ENCODE measurements around the gene AIFM3.
"Not testable (repeated sequence)": the region's sequence is repeated elsewhere in the genome, so short reads cannot be mapped to it uniquely, and the experiment has no call there.

The AIFM3 gene

GRCh38 chr22:20942203-20942902 lies 24.7 kb upstream of the AIFM3 start:
- not testable (repeated sequence) for DNase-seq

DNA sequence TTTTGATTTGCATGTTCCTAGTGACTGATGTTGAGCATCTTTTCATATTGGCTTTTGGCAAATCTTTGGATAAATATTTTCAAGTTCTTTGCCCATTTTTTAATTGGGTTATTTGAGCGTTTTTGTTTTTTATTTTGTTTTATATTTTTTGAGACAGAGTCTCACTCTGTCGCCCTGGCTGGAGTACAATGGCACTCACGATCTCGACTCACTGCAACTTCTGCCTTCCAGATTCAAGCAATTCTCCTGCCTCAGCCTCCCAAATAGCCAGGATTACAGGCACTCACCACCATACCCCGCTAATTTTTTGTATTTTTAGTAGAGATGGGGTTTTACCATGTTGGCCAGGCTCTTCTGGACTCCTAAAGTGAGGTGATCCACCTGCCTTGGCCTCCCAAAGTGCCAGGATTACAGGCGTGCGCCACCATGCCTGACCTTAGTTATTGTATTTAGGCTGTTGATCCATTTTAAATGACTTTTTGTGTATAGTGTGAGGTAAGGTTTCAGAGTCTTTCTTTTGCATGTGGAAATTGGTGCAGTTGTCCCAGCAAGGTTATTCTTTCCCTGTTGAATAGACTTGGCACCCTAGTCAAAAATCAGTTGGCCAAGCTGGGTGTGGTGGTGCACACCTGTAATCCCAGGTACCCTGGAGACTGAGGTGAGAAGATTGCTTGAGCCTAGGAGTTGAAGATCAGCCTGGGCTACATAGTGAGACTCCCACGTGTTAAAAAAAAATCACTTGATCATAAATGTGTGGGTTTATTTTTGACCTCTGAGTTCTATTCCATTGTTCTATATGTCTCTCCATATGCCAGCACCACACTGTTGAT lies 23.7 kb upstream of the AIFM3 start:
- DNase-seq = no peak

- no peak for DNase-seq
These were observed 23.0 kb upstream of the AIFM3 start for GRCh38 chr22:20944042-20944441.

DNA sequence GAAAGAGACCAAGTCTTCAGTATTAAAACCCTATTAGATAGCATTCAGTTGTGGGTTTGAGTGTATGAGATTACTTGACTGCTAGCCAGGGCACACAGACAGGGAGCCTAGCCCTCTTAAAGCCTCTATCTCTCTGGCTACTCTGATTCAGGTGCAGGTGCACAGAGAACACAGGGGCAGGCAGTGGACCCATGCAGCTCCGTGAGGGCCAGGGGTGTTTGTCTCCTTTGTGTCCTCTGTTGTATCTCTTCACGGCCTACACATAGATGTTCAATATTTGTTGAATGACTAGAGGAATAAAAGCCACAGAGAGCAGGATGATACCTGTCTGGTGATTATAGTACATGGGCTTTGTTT lies 21.5 kb upstream of the AIFM3 start:
- DNase-seq = no peak

DNA sequence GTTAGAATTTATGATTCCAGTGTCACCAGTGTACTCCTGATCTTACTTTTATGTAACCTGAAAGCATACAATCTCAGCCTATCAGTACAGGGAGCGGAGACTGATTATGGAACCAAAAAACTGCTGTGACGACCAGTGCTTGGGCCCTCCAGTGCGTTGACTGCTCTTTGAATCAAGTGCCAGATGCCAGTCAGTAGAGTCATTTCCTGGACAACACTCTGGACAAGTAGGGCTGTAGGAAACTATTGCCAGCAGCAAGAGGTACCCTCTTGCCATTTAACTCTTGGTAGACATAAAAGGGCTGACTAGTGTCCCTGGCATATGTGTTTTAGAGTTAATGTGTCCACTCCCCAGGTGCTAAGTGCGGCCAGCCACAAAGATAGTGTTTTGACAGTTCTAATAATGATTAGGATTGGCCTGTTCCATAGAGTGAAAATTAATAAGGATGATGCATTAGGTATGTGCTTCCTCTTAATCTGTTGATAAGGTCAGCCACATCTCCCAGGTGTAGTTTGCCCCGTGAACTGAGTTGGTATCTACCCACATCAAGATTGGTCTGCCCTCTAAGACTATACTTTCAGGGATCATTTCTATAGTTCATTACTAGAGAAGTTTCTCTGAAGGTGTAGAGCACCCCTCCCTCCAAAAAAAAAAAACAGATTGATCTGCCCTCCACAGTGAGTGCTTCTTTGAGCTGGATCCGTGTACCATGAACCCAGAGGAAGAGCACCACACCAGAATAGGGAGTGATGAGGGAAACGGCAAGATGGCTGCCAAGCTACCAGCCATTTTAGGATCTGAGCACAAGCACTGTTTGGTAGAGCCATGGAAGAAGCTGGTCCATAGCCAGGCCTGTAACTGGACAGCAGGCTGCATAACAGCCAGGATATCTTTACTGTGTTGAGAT lies 20.7 kb upstream of the AIFM3 start:
- DNase-seq = no peak

GRCh38 chr22:20946991-20947390 lies 20.1 kb upstream of the AIFM3 start:
- DNase-seq = no peak

DNA sequence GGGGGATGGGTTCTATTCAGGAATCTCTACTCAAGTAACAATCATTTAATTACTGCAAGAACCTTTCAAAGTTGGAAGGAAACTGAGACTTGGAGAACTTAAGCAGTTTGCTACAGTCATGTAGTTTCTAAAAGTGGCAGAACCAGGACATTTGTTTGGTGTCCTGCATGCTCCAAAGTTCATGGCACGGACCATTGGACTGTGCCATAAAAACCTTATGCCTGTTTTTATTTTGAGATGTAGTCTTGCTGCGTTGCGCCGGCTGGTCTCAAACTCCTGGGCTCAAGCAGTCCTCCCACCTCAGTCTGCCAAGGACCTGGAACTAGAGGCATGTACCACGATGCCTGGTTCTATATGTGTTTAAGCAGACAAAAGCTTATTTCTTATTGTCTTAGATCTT lies 18.6 kb upstream of the AIFM3 start:
- no peak for DNase-seq

- no peak for DNase-seq
These were observed 18.1 kb upstream of the AIFM3 start for GRCh38 chr22:20948989-20949388.

DNA sequence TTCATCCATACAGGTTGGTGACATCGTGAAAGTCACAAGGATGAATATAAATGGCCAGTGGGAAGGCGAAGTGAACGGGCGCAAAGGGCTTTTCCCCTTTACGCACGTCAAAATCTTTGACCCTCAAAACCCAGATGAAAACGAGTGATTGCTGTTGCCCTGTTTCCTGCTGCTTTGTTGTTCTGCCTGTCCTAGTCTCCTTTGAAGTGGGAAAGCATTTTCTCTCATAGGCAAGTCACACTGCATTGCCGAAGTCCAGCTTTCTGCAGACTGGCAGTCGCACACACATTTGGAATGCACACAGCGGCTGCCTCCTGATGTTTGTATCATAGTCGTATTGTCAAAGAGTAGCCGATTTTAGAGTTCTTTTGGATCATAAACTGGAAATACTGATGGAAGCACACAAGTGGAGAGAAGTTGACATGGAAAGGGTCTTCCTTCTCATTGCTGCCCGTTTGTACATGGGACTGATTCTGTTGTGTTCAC lies 17.3 kb upstream of the AIFM3 start:
- DNase-seq = no peak

GRCh38 chr22:20951151-20951931 lies 15.7 kb upstream of the AIFM3 start:
- DNase-seq = no peak

DNA sequence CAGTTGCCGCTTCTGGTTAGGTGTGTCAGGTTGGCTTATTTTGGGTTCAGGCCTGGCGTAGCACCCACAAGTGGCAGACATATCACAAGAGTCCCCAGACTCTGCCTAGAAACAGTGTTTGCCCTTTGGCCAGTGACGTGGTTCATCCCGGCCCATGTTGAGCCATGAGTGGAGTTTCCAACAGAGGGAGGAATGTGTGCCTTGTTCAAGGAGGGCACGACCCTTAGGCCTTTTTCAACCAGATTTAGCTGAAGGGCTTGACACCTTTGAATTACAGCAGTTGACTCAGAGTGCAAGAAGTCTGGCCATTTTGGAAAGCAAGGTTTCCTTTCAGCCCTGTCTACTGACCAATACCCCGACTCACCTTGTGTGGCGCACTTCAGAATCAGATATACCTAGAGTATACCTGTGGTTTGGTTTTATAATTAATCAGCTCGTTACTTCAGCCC lies 15.1 kb upstream of the AIFM3 start:
- DNase-seq = no peak

DNA sequence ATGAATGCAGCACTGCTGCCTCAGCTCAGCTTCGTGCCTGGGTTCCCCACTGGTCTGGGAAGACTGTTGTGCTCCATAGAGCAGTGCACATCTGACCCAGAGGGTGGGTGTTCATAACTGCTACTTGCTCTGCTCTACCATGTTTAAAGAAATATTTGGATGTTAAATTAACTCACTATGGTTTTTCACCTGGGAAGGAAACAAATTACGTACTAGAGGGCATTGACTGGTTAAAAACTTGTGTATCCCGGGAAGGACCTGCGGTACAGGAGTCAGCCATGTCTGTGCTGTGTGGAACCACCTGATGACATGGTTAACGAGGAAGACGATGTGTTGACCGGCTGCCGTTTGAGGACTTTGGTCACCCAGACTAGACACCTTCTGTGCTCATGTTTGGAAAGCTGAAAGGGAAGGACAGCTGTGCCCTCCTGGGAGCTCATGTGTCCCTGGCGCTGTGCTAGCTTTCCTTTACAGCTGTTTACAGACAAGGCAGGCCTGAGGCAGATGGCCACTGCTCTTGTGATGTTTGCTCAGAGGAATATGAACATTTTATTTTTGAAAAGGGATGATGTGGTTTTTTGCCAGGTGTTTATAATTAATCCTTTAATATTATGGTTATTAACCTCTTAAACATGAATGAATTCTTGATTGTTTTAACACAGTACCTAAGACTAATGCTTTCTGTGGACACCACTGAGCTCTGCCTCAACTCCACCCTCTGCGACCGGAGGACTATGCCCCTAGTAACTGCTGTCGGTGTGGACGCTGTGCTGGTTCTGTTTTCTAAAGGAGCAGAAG lies 14.3 kb upstream of the AIFM3 start:
- DNase-seq = no peak

- no peak for DNase-seq
These were observed 13.8 kb upstream of the AIFM3 start for GRCh38 chr22:20953342-20953608.

GRCh38 chr22:20953668-20954500 lies 13.2 kb upstream of the AIFM3 start:
- peak; percentile 15 for DNase-seq

DNA sequence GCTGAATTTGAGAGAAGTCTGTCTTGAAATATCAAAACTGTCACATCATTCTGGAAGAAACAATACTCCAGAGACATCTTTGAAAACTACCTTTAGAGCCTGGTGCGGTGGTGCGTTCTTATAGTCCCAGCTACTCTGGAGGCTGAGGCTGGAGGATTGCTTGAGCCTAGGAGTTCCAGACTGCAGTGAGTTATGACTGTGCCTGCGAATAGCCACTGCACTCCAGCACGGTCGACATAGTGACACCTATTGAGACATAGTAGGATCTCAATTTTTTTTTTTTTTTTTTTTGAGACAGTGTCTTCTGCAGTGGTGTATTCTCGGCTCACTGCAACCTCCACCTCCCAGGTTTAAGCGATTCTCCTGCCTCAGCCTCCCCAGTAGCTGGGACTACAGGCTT lies 11.5 kb upstream of the AIFM3 start:
- DNase-seq = peak; percentile 5

GRCh38 chr22:20956258-20957101 lies 10.6 kb upstream of the AIFM3 start:
- DNase-seq = peak; percentile 41

GRCh38 chr22:20957102-20957682 lies 9.9 kb upstream of the AIFM3 start:
- no peak for DNase-seq

DNA sequence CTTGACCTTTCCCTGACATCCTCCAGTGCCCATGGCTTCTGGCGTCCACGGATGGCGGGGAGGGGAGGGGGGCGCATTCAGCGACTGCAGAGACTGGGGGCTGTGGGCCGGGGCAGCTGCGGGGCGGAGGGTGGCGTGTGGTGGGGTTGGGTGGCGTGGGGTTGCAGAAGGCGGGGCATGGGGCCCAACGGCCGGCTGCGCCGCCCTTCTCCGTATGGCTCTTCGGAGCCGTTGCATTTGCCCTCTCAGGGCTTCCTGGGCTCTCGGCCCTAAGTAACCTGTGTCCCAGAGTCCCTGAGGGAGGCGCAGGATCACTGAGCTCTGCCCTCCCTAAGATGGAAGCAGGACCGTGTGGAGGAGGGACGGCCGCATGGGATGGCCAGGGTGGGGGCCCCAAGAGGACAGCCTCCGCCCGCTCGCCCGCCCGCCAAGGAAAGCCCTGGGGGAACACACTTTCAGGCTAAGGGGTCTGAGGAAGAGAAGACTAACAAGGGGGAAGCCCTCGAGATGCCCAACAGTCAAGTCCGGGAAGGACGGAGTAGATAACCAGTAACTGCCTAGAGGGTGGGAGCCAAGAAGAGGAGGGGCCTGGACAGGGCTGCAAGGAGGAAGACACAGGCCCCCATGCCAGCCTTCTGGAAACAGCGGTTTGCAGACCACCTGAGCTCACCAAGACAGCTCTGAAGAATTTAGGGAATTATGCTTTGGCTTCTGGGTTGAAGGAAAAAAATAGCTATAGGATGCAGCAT lies 9.2 kb upstream of the AIFM3 start:
- peak; percentile 45 for DNase-seq
